HG03460 (cell line): Measurements from ENCODE around the gene STX16.
A peak's percentile ranks its signal among the peaks of the same experiment; 100 is the strongest.
"Not testable (repeated sequence)": the region's sequence is repeated elsewhere in the genome, so short reads cannot be mapped to it uniquely, and the experiment has no call there.

Experiments used
- ATAC-seq: cut with Tn5 transposase; IDR thresholded peaks from one replicate; pipeline ENCODE4 v1.9.1; 2021; ENCODE audit not compliant: unreplicated experiment

The STX16 gene

DNA sequence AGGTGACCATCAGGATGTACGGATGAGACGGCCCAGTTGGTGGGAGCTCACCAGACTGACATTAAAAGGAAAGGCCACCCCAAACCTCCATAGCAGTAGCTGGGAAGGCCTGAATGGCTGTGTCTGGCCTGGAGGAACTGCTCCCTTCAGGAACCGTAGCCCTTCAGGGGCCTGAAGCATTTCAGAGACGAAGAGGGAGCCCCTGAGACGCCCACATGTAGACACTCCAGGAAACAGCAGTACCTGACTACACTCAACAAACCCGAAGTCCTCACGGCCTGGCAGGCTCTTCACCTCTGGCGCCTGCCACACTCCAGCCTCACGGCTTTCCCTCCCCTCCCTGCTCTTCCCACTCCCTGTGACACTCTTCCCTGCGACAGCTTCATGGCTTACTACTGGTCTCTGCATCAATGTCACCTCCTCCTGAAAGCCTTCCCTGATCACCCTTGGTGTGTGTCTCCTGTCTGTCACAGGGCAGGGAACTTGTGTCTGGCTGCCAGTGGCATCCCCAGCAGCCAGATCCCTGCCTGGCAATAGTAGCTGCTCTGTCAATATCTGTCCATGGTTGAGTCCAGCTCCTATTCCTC, 14.6 kb upstream of the STX16 start:
- no peak for ATAC-seq

DNA sequence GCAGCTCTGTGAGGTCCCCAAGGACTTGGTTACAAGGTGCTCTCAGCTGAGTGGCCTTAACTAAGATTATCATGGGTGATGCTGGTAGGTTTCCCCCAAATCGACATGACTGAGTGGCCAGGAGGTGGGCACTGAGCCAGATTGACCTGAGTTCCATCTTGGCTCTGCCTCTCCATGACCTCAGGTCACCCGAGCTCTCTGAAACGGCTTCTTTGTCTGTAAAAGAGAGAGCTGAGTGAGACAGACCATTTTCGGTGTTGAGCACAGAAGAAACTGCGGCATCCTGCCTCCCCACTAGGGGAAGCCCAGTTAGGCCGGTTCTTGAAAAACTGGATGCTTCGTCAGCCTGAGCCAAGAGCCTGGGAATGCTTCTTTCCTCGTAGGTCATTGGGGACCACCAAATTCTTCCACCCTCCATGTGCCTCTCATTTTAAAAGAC, 14.1 kb upstream of the STX16 start:
- no peak for ATAC-seq

DNA sequence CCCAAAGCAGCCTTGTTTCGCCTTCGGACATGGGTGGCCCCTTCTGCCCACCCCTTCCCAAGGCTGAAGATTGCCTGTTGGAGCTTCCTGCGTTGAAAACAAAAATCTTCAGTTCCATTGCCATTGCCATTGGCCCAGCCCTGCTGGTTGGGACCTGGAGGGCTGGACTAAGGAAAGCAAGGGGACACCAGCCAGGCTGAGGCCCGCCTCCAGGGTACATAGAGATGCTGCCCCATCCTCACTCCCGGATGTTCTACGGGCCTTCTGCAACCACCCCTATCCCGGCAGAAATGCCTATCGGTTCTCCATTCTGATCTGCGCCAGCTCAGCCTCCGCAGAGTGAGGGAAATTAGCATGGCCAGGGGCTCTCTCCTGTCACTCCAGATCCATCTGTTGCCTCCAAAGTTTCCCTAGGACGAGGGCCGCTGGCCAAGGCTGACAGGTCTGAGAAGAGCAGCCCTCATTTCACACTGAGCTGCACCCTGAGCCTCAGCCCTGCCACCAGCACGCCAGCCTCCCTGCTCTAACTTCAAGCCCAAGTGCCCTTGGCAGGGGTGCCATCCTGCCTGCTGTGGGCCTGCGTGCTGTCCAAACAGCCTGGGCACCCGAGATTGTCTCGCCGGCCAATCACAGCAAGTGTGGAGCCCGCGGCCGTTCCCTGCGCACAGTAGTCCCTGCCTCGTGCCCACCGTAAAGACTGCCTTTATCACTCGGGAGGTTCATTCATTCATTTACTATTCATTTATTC, 13.4 kb upstream of the STX16 start:
- ATAC-seq: no peak

DNA sequence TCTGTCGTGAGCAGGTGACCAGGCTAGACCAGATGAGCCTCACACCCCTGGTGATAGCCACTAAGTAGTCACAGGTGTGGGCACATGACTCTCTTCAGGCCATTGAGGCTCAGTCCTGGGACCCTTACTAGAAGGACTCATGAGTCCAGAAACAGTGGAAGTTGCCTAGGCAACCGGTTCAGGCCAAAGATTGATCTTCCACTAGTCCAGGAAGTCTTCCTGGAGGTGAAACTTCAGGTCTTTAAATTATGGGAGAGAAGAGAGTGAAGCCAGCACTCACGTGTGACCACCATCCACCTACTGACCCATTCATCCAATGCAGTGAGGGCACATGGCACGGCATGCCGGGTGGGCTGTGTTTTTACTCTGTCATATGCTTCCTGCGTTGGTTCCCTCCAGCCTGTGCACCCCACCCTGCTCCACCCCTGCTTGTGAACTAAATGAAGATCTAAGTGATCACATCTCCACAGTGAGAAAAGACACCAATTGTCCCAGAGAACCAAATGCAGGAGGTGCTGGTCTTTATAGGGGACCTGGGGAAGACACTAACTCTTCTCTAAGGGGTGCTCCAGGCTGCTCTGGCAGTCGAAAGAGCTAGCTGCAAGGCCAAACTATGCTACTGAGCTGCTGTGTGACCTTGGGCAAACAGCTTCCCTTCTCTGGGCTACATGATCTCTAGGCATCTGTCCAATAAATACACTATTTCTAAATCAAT, 12.5 kb upstream of the STX16 start:
- ATAC-seq: no peak

DNA sequence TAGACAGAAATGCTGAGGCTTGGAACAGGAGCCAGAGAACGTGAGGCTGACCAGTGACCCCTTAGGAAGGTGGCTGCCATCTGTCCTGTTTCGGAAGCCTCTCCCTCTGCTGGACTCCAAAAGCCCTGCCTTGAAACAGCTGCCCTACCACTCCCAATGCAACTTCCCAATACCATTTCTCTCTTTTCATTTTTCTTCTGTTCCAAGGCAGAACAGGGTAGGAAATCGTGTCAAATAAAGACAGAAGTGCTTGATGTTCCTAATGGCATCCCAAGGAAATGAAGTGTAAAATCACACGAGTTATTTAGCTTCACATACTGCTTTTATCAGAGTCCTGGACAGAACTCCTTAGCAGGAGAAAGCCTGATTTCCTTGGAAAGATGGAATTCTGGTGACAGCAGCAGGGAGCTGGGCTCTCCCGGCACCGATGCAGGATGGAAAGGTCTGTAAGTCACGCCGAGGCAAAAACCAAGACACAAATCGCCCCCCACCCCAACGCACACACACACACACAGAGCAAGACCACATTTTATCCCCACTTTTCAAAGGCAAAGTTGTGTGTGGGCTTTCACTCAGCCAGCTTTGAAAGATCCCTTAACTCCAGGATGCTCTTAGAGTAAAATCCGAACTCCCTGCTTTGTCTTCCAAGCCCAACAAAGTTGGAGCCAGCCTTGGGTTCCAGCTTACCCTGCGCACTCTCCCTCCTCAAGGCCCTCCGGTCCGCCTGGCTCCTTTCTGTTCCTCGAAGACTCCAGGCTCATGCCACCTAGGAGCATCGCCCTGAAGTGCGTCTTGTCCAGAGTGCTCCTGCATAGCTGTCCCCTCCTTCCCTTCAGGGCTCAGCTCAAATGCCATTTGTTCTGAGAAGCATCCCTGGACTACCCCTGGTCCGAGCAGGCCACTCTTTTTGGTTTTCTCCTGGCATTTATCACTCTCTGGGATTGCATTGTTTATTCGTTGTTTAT, 11.6 kb upstream of the STX16 start:
- no peak for ATAC-seq

DNA sequence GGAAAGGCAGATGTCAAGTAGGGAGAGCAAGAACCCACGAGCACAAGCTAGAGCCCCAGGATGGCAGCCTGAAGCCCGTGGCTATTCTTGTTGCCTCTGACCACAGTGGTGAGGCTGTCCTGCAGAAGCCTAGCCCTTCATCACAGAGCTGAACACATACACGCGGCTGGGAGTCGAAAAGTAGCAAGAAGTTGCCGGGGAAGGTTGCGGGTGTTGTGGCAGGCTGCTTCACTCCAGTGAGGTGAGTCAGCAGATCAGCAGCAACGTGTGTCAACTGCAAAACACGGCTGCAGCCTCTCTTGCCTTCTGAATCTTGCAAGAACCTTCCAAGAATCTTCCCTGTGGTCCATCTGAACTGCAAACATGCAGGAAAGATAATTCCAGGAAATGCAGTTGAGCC, 10.6 kb upstream of the STX16 start:
- ATAC-seq: no peak

DNA sequence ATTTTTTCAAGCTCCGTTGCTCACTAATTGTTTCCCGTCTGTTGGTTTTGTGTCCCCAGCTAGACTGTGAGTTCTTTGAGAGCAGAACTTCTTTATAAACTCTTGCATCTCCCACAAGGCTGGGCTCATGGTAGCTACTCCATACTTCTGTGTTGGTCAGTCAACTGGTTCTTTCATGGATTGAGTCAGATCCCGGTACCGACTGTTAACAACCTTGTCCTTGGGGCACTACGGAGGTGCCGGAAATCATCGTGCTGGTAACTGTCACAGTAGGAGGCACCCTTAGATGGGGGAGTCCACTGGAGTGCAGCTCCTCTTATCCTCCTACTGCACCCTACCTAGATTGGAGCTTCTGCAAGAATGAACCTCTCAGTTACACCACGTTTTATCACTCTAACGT, 8.6 kb upstream of the STX16 start:
- no peak for ATAC-seq

DNA sequence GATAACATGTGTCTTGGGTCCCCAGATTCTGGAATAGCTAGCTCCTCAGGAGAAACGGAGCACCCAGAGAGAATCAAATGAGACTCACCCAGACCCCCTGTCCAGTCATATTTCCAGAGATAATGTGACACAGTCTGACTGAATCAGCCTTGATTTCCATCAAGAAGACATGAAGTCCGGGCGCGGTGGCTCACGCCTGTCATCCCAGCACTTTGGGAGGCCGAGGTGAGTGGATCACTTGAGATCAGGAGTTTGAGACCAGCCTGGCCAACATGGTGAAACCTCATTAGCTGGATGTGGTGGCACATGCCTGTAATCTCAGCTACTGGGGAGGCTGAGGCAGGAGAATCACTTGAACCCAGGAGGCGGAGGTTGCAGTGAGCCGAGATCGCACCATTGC, 8.2 kb upstream of the STX16 start:
- ATAC-seq: not testable (repeated sequence)

DNA sequence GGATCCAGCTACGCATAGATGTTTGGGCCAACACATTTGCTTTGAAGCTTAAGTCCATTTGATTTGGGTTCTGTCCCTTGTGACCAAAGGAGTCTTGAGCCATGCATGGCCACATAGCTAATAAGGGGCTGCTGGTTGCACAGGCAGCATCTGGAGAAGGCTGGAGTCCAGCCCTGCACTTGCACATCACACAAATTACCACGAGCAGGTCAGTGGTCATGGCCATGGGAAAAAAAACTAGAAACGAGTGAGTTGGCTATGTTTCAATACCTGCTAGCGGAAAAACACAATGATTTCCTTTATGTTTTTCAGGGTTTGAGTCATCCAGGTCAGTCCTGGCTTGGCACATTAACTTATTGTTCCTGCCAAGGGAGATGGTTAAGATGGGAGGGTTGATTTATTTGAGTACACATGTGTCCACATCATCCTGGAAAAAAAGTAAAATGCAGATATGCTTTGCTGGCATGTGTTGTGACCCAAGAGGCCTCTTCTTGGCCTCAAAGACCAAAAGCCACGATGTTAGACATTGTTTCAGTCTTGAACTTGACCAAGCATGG, 5.6 kb upstream of the STX16 start:
- ATAC-seq: no peak

DNA sequence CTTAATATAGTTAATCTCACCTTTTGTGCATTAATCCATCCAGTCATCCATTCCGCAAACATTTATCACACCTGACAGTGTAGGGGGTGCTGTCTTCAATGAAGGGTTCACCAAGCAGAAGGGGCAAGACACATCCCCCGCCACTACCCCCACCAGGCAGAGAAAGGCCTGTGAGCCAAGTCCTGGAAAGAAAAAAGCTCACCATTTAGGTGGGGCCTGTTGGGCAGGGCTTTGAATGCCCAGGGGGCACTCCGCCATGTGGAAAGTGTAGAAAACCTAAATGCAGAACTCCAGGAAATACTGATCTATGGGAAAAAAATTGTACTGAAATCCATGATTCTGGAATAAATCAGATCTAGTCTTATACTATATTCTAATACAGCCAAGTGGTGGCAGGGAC, 4.8 kb upstream of the STX16 start:
- no peak for ATAC-seq

DNA sequence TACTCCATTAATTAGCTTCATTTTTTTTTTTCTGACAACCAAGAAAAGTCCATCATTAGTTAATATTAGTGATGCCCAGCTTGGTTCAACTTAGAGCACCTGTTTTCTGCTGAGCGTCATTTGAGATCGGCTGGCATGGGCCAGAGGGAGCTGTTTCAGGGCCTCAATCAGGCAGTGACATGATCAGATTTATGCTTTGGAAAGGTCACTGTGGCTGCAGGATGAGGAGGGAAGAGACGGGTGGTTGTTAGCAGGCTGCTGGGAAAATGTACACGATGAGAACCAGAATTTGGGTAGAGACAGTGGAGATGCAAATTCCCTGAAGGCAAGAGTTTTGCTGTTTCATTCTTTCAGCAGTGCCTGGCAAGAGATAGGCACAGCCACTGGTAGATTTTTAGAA, 4.4 kb upstream of the STX16 start:
- no peak for ATAC-seq

DNA sequence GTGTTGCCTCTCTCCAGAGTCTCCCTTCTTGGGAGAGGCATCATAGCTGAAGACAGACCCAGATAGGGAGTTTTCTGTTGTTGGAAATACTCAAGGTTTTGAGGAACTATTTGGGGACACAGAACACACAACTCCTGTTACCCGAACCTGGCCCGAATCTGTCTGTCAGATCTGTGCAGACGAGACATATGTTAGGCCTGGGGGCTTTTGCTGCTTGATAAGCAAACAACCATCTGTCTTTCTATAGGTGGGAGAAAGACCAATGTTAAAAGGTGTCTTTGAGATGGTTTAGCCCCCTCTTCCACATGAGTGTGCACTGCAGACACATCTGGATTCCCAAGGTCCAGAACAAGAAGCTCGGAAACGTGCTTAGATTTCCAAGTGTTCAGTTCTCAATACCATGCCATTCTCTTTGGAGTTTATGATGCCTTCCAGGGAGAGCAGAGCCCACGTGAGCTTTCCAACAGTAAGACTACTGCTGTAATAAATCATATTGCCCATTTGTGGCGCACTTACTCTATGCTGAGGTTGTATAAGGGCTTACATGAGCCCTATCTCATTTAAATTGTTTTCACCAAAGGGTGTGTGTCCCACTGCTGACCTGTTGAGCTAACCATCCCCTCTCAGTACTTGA, 3.8 kb upstream of the STX16 start:
- ATAC-seq: no peak

DNA sequence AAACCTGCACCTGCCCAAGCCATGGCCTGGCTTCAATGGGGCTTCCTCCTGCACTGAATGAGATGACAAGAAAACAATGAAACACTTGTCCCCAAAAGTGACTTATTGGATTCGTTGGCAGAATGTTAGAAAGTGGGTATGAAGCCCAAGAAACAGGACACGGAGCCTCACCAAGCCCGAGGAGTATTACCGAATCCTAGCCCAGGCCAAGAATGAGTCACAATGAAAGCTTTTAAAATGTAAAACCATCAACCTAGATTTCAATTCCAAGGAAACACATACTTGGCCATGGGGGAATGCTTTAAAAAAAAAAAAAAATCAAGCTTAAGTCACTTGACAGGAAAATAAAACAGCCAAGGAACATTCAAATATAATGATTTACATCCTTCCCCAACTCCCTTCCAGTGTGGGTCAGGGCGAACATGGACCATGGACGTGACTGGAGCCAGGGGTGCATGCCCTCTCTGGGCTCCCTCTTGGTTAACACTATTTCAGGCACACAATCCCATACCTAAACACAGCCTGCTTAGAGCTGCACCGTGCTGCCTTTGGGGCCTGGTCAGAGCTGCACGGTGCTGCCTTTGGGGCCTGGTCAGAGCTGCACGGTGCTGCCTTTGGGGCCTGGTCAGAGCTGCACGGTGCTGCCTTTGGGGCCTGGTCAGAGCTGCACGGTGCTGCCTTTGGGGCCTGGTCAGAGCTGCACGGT, 3.1 kb upstream of the STX16 start:
- no peak for ATAC-seq

DNA sequence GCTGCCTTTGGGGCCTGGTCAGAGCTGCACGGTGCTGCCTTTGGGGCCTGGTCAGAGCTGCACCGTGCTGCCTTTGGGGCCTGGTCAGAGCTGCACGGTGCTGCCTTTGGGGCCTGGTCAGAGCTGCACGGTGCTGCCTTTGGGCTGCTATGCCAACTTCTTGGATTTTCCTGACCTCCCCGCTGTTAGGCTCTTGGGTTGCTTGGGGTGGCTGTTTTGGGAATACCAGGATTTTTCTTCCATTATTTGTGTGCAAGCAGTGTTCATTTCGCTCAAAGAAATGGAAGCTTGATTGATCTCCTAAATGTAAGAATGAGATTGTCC, 2.6 kb upstream of the STX16 start:
- ATAC-seq: not testable (repeated sequence)

DNA sequence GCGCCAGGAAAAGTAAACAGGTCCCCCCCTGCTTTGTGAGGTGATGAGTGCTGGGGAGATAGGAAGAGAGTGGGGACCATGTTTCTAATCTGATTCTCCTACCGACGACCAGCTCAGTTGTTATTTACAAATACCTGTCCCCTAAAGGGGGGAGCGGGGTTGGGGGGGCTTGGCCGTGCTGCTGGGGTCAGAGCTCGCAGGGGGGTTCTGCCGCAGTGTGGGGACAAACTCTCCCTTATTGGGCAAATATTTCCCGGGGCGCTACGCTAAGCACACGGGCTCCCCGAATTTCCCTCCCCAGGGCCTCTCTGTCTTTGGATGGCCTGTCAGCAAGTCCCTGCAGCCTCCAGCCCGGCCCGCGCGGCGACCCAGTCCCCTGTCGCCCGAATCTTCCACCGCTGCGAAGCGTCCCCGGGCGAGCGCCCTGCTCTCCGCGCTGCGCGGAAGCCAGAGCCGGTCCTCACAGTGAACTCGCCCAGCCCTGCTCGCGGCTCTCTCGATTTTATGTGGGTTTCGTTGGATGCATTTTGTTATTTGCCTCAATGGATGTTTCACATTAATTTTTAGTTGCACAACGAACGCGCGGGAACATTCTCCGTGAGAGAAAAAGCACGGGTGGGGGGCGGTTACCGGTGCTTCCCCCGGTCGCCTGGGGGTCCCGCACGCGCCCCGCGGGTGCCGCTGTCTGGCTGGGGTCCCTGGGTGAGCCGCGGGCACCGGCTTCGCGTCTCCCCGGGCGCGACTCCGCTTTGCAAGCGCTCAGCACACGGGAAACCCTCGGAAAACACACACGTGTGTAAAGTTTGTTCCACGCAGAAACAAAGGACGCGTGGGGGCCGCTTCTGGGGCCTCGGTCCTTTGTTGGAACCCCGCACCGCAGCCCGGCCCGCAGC, 1.5 kb upstream of the STX16 start:
- ATAC-seq: no peak

DNA sequence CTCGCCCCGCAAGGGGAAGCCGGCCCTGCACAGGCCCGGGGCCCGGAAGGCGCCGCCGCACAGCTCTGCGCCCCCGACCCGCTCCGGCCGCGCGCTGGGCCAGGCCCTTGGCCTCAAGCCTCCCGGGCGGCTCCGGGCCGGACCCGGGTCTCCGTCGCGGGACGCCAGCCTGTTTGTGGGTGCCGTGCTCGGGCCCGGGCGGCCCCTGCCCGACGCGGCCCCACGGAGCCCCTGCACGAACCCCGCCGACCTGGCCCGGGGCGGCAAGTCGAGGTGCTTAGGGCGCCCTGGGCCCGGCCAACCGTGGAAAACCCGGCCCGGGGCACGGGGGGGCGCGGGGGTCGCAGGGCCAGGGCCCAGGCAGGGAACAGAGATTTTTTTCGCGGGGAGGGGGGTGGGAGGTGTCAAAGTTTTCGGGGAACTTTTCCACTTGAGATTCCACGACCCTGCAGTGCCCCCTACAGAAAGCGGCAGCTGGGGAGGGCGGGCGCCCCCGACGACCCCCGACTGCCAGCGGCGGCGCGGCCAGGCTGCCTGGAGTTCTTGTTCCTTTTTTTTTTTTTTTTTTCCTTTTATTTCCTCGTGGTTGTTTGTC, 805 bp upstream of the STX16 start:
- ATAC-seq: peak; percentile 14

DNA sequence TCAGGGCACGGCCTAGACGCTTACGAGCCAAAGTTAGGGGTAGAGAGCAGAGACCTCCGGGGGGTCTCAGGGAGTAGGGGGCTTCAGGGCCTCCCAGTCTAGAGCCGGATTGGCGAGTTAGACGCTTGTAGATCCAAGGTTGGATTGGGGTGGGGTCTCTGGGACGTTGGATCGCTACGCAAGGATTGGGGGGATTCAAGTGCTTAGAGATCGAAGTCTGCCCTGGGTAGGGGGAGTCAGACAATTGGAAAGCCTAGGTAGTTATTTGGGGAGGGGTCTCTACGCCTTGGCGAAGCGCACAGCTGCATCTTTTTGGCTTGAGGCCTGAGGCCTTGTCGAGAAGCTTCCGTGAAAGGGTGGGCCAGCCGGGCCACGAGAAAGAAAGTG, 469 bp downstream of the STX16 start:
- no peak for ATAC-seq

DNA sequence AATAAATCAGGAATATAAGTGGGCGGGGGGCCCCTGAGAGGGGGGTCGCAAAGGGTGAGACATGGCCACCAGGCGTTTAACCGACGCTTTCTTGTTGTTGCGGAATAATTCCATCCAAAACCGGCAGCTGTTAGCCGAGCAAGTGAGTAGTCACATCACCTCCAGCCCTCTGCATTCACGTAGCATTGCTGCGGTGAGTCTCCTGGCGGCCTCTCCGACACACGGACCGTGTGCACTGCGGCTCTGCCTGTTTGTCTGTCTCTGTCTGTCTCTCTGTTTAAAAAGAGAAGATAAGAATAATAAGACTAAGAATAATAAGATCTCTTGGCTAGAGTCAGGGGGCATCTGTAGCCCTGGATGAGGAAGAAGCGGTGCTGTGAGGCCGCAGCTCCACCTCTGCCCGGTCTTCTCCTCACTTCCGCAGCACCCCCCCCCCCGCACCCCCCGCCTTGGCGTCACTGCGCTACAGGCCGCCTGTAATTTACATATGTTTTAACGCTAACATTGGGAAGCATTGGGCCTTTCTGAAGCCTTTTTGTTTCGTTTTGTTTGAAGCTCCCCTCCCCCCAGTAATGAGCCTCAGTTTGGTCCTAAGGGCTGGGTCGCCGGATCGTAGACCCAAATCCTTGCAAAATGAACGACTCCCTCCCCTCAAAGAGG, 993 bp downstream of the STX16 start:
- peak; percentile 49 for ATAC-seq
